Kidney (tissue), 14 donors: Measurements from ENCODE around the gene COL6A2. TPM values are rescaled to one million over a fixed set of nuclear protein-coding genes. Genes with fewer than 3 reads are reported as not detected.
"Not testable (repeated sequence)": the region's sequence is repeated elsewhere in the genome, so short reads cannot be mapped to it uniquely, and the experiment has no call there.

ENCODE experiments used
- DNase-seq, 5 donors: peaks; one replicate each; pipeline ENCODE4 v3.0.0-alpha.2; 2013 to 2020
- FAIRE-seq: peaks from 2 replicates; lab custom pipeline; 2012; peaks lifted over from hg19 to GRCh38; lab: Jason Lieb, UNC
- H3K27ac ChIP-seq, 2 donors: one replicate each; pipeline ENCODE4 v1.7.0; 2013; ENCODE audit warnings: low read depth in 2 of 2, low read length in 2 of 2, inconsistent platforms in 1 of 2
- H3K27me3 ChIP-seq: one replicate; pipeline ENCODE4 v1.7.1; 2013; ENCODE audit warnings: low read length, inconsistent platforms; ENCODE audit not compliant: control insufficient read depth, insufficient read depth
- H3K36me3 ChIP-seq, 3 donors: one replicate each; pipeline versions ENCODE4 v1.7.0 to v1.7.1; 2013; ENCODE audit warnings: low read length in 3 of 3, control low read depth in 1 of 3, inconsistent platforms in 1 of 3; ENCODE audit not compliant: insufficient read depth in 3 of 3, control insufficient read depth in 2 of 3
- H3K4me1 ChIP-seq, 3 donors: one replicate each; pipeline versions ENCODE4 v1.7.0 to v1.7.1; 2013; ENCODE audit warnings: low read length in 3 of 3, inconsistent platforms in 1 of 3, low read depth in 1 of 3; ENCODE audit not compliant: control insufficient read depth in 2 of 3, insufficient read depth in 2 of 3
- H3K4me3 ChIP-seq, 3 donors: one replicate each; pipeline versions ENCODE4 v1.7.0 to v1.8.1; 2013; ENCODE audit warnings: low read length in 3 of 3, control low read depth in 1 of 3, inconsistent platforms in 1 of 3
- H3K9ac ChIP-seq, 3 donors: one replicate each; pipeline versions ENCODE4 v1.7.0 to v1.7.1; 2013; ENCODE audit warnings: low read length in 3 of 3, control low read depth in 1 of 3, inconsistent platforms in 1 of 3
- H3K9me3 ChIP-seq, 3 donors: one replicate each; pipeline versions ENCODE4 v1.7.0 to v1.7.1; 2013; ENCODE audit warnings: low read length in 3 of 3, control low read depth in 1 of 3, inconsistent platforms in 1 of 3; ENCODE audit not compliant: control insufficient read depth in 2 of 3, insufficient read depth in 1 of 3
- CTCF ChIP-seq: IDR thresholded peaks from 3 replicates; pipeline ENCODE4 v1.5.1; 2012; ENCODE audit warnings: mild to moderate bottlenecking, moderate library complexity, borderline replicate concordance; ENCODE audit not compliant: insufficient read depth; ENCODE audit errors: extremely low read depth
- intact Hi-C: fragments of 100-400 bp; cut with DNase I; formaldehyde crosslinking; loops from one replicate; pipeline ENCODE4 v1.11.1; 2022
- polyA plus RNA-seq: library from polyadenylated mRNA; stranded (reverse); fragments of 350-450 nt; fragmentation: Illumina TruSeq; extraction: RNeasy Lipid Tissue Mini Kit (QIAGEN cat#74804); gene quantifications from one replicate; pipeline ENCODE4 v1.2.3, GENCODE V29; 2014; ENCODE audit warnings: low read depth, low replicate concordance; ENCODE audit not compliant: insufficient read depth
- total RNA-seq: library from RNA; stranded (reverse); fragmentation: NEBNext Ultra II Directional; extraction: Animal tissue kit (Norgen Biotek cat#: 25700); gene quantifications from one replicate; pipeline ENCODE4 v1.2.1, GENCODE V29; 2021
- donor health status: control.
- donor health status: control.
- donor health status: control.
- donor health status: control.
- donor health status: control.
- donor health status: DM: yes; HTN: yes; CAD: no.
- donor health status: Normal renal cell carcinoma (clear cell type).

The COL6A2 gene
- total and polyA plus RNA-seq, 2 donors from 2014 or later = 52.4 to 174 TPM

GRCh38 chr21:46084709-46085108, 13.2 kb upstream of the COL6A2 start:
- Histone ChIP-seq H3K27ac (no peak overlapping the region), H3K36me3 (no peaks in the 10 kb centered on the region), H3K4me3 (no peak overlapping the region), H3K27me3 (no peaks in the 10 kb centered on the region), H3K4me1 (peaks cover 0 to 3% (median 0%) of the 10 kb centered on the region in 3 donors), H3K9me3 (peaks cover 0 to 5% (median 0%) of the 10 kb centered on the region in 3 donors), H3K9ac (no peak overlapping the region)
- peak in 2 of 5 donors; percentile 31 to 52 for DNase-seq
- intact Hi-C loops = no loop called here
- no peak for FAIRE-seq
- no peak for TF ChIP-seq CTCF

GRCh38 chr21:46085259-46085658, 12.7 kb upstream of the COL6A2 start:
- H3K4me3 ChIP-seq, H3K27me3 ChIP-seq, FAIRE-seq, H3K27ac ChIP-seq, H3K9me3 ChIP-seq, H3K36me3 ChIP-seq, DNase-seq, H3K4me1 ChIP-seq, intact Hi-C loops, H3K9ac ChIP-seq: not testable (repeated sequence)

GRCh38 chr21:46087641-46088040, 10.3 kb upstream of the COL6A2 start:
- no peaks in the 10 kb centered on the region for H3K27me3 ChIP-seq
- no peaks in the 10 kb centered on the region for H3K36me3 ChIP-seq
- no peaks in the 10 kb centered on the region for H3K4me1 ChIP-seq
- TF ChIP-seq CTCF = no peak
- DNase-seq (no peak), FAIRE-seq (no peak)
- intact Hi-C loops = no loop called here
- no peak overlapping the region for H3K27ac ChIP-seq
- no peak overlapping the region for H3K4me3 ChIP-seq
- H3K9ac ChIP-seq = no peak overlapping the region
- peaks cover 0 to 5% (median 1%) of the 10 kb centered on the region in 3 donors for H3K9me3 ChIP-seq

- Histone ChIP-seq H3K9ac (no peak overlapping the region), H3K27me3 (no peaks in the 10 kb centered on the region), H3K9me3 (peaks cover 0 to 5% (median 1%) of the 10 kb centered on the region in 3 donors), H3K27ac (no peak overlapping the region), H3K36me3 (no peaks in the 10 kb centered on the region), H3K4me1 (no peaks in the 10 kb centered on the region), H3K4me3 (no peak overlapping the region)
- no peak for TF ChIP-seq CTCF
- FAIRE-seq (no peak), DNase-seq (no peak)
- intact Hi-C loops = no loop called here
Measured at GRCh38 chr21:46088189-46088588, 9.7 kb upstream of the COL6A2 start.
